Measurements from ENCODE around the gene SPRY4. TPM values are rescaled to one million over a fixed set of nuclear protein-coding genes. Genes with fewer than 3 reads are reported as not detected.

The SPRY4 gene
- total and polyA plus RNA-seq, 2 of the 13 experiments (the other 11 are each of a cell fraction or from before 2014, with no cell fraction given): 8.9 to 17.8 TPM

GRCh38 chr5:142324871-142325724 is at the start of gene SPRY4 (continued):
- TF ChIP-seq ZNF646 (CRISPR knock-in tag; IDR thresholded peaks at IDR 0.05) (no peak), PLSCR1 (CRISPR knock-in tag; IDR thresholded peaks at IDR 0.05; ENCODE audit: borderline replicate concordance) (0 out of 2 replicates have a peak, but pooled peaks have one; percentile 60), SIN3A (IDR thresholded peaks at IDR 0.05; ENCODE audit: borderline replicate concordance, low read depth, low read length) (peak; percentile 94; the same call in 1 of the 2 replicates), ZNF362 (CRISPR knock-in tag; IDR thresholded peaks at IDR 0.05; ENCODE audit: borderline replicate concordance) (peak; percentile 95), ZNF746 (CRISPR knock-in tag; IDR thresholded peaks at IDR 0.05) (no peak; the same call in 1 of the 2 replicates), FOXO4 (CRISPR knock-in tag; conservative IDR thresholded peaks at IDR 0.05) (no peak), ZNF503 (CRISPR knock-in tag; IDR thresholded peaks at IDR 0.05) (no peak), ZBTB10 (CRISPR knock-in tag; IDR thresholded peaks at IDR 0.05; ENCODE audit: borderline replicate concordance) (0 out of 2 replicates have a peak, but pooled peaks have one; percentile 9), ZKSCAN5 (CRISPR knock-in tag; IDR thresholded peaks at IDR 0.05) (no peak)

All from HepG2 (cell line).